Left renal cortex interstitium (tissue), 4 donors: ENCODE data around the gene APOL1. TPM values are rescaled to one million over a fixed set of nuclear protein-coding genes. Genes with fewer than 3 reads are reported as not detected.
"Not testable (repeated sequence)": the region's sequence is repeated elsewhere in the genome, so short reads cannot be mapped to it uniquely, and the experiment has no call there.

ENCODE experiments used
- DNase-seq, 4 donors: peaks; one replicate each; pipeline ENCODE4 v3.0.0-alpha.2; 2013; ENCODE audit warnings: low read depth in 4 of 4, low spot score in 2 of 4, missing footprints in 1 of 4
- polyA plus RNA-seq, 4 donors: library from polyadenylated mRNA; unstranded; fragments of 120-200 nt; gene quantifications; one replicate each; pipeline ENCODE4 v1.2.1, GENCODE V29; 2013; ENCODE audit not compliant: insufficient read length in 4 of 4

The APOL1 gene
- polyA plus RNA-seq, 4 donors = 9.9 to 16.0 (median 12.0) TPM

DNA sequence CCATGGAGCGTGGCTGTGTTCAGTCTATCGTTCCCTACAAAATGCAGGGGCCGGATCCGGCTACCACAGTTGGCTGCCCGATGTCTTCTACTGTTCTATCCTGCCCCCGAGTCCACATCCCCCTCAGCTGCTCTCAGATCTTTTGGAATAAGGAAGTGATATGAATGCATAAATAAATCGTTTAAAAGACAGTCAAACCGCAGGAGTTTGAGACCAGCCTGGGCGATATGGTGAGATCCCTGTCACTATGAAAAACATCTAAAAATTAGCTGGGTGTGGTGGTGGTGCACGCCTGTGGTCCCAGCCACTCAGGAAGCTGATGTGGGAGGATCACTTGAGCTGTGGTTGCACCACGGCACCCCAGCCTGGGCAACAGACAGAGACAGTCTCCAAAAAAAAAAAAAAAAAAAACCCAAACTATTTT lies 37.0 kb downstream of the APOL1 start:
- not testable (repeated sequence) for DNase-seq

DNA sequence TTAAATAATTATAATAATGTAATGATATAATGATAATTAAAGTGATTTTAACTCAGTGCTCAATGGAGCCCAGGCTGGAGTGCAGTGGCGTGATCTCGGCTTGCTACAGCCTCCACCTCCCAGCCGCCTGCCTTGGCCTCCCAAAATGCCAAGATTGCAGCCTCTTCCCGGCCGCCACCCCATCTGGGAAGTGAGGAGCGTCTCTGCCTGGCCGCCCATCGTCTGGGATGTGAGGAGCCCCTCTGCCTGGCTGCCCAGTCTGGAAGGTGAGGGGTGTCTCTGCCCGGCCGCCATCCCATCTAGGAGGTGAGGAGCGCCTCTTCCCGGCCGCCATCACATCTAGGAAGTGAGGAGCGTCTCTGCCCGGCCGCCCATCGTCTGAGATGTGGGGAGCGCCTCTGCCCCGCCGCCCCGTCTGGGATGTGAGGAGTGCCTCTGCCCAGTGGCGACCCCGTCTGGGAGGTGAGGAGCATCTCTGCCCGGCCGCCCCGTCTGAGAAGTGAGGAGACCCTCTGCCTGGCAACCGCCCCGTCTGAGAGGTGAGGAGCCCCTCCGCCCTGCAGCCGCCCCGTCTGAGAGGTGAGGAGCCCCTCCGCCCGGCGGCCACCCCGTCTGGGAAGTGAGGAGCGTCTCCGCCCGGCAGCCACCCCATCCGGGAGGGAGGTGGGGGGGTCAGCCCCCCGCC lies 37.6 kb downstream of the APOL1 start:
- DNase-seq = not testable (repeated sequence)

GRCh38 chr22:36291831-36292740 lies 39.2 kb downstream of the APOL1 start:
- DNase-seq = no peak

- DNase-seq = no peak
Observed at GRCh38 chr22:36292823-36293530, 40.0 kb downstream of the APOL1 start.

- DNase-seq = no peak
Observed at GRCh38 chr22:36293606-36294292, 40.8 kb downstream of the APOL1 start.

DNA sequence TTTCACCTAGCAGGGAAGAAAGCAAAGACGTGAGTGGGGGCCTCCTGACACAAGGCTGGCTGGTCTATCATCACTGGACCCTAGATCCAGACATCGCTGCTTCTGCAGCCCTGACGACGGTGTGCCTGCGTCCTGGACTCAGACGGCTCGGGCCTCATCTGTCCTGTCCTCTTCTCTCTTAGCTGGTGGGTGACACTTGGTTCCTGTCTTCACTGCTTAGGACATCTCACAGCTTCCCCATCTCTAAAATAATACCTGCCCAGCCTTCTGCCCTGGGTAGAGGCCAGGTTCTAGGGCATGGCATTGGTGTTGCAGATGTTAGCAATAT lies 41.3 kb downstream of the APOL1 start:
- DNase-seq = no peak

GRCh38 chr22:36294801-36295200 lies 41.9 kb downstream of the APOL1 start:
- no peak for DNase-seq

DNA sequence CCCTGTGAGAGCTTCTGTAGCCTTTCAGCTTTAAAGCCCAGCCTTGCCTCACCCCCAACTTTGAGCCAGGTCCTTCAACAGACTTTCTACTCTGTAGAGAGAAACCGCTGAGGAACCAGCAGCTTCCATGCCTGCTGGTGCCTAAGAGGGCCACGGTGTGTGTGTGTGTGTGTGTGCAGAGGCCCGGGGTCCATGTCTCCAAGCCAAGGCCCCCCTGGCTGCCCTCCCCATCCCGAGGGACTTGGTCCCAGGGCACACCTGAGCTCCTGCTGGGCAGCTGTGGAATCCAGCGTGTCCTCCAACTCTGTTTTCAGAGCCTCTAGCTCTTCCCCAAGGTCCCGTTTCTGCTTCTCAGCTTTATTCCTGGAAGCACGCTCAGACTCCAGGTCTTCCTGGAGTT lies 42.3 kb downstream of the APOL1 start:
- DNase-seq = no peak

DNA sequence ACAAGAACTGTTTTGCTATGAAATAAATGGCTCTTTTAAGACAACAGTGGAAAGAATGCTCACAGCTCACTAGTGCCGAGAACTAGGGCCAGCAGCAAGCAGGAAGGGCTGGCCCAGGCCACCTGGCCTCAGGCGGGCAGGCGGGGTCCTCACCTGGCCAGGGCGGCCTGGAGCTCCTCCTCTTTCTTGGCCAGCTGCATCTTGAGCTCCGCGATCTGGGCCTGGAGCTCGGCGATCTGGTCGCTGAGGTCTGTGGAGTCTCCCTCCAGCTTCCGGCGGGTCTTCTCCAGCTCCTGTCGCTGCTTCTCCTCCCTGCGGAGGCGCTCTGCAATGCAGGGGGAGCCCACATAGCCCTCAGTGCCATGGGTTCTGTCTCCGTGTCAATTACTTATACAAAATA lies 43.8 kb downstream of the APOL1 start:
- no peak for DNase-seq

- no peak for DNase-seq
Observed at GRCh38 chr22:36297568-36297967, 44.6 kb downstream of the APOL1 start.

- DNase-seq = no peak
Observed at GRCh38 chr22:36298118-36298517, 45.2 kb downstream of the APOL1 start.

GRCh38 chr22:36298601-36299000 lies 45.7 kb downstream of the APOL1 start:
- no peak for DNase-seq

GRCh38 chr22:36299295-36299694 lies 46.4 kb downstream of the APOL1 start:
- no peak for DNase-seq

DNA sequence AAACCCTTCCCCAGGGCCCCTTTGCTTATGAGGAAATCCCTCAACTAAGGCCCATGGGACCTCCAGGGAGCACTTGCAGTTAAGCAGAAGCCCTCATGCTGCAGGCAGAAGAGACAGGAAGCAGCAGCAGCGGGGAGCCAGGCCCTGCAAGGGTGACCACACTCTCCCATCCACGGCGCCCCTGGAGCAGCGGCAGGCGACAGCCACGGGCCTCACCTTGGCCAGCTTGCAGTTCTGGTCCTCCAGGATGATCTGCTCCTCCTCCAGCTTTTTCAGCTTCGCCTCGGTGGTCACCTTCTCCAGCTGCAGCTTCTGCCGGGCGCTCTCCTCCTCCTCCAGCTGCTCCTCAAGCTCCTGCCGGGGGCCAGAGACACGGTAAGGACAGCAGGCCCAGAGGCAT lies 47.0 kb downstream of the APOL1 start:
- no peak for DNase-seq

- DNase-seq = no peak
Observed at GRCh38 chr22:36300396-36301212, 47.7 kb downstream of the APOL1 start.

- peak in 2 of 4 donors; percentile 54 to 55 for DNase-seq
Observed at GRCh38 chr22:36301384-36301828, 48.5 kb downstream of the APOL1 start.

- DNase-seq = no peak
Observed at GRCh38 chr22:36301851-36302250, 48.9 kb downstream of the APOL1 start.

GRCh38 chr22:36302439-36303114 lies 49.6 kb downstream of the APOL1 start:
- no peak for DNase-seq

GRCh38 chr22:36303115-36303467 lies 50.2 kb downstream of the APOL1 start:
- DNase-seq = no peak
